Keratinocyte (primary cell): ENCODE results near the gene ADRB1.

Source experiments
- EZH2 ChIP-seq: IDR thresholded peaks from one replicate; pipeline ENCODE4 v1.6.1; 2012; ENCODE audit warnings: inconsistent platforms, mild to moderate bottlenecking, low read length, moderate library complexity
- TF ChIP-seq, protein P1 (sequence below), 3 experiments: IDR thresholded peaks in 1 of 3; conservative IDR thresholded peaks in 1 of 3; optimal IDR thresholded peaks in 1 of 3; 2 replicates in 2 of 3; 3 replicates in 1 of 3; pipeline versions ENCODE3 to v1.5.1; 2011; ENCODE audit warnings: low read length in 3 of 3, mild to moderate bottlenecking in 3 of 3, moderate library complexity in 2 of 3, control low read depth in 1 of 3, inconsistent platforms in 1 of 3; ENCODE audit not compliant: insufficient read depth in 2 of 3; ENCODE audit errors: extremely low read depth in 1 of 3

DNA sequence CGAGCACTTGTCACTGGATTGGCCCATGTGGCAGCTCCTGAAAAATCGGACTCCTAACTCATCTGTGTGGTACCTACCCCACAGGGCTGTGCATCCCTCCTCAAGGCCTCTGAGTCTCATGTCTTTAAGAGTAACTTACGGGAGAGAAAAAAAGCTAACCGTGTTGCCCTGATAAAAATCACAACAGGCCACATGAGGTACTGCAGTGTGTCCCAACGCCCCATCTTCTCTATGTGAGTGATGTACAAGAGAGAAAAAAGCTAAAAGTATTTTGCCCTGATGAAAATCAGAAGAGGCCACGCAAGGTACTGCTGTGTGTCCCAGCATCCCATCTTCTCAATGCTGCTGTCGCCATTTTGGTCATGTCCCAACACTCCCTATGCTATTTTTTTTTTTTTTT is 41.2 kb upstream of the ADRB1 start:
- TF ChIP-seq, protein P1, sequence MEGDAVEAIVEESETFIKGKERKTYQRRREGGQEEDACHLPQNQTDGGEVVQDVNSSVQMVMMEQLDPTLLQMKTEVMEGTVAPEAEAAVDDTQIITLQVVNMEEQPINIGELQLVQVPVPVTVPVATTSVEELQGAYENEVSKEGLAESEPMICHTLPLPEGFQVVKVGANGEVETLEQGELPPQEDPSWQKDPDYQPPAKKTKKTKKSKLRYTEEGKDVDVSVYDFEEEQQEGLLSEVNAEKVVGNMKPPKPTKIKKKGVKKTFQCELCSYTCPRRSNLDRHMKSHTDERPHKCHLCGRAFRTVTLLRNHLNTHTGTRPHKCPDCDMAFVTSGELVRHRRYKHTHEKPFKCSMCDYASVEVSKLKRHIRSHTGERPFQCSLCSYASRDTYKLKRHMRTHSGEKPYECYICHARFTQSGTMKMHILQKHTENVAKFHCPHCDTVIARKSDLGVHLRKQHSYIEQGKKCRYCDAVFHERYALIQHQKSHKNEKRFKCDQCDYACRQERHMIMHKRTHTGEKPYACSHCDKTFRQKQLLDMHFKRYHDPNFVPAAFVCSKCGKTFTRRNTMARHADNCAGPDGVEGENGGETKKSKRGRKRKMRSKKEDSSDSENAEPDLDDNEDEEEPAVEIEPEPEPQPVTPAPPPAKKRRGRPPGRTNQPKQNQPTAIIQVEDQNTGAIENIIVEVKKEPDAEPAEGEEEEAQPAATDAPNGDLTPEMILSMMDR (optimal IDR thresholded peaks at IDR 0.05 in 1 of 3, IDR thresholded peaks at IDR 0.05 in 1 of 3, conservative IDR thresholded peaks at IDR 0.05 in 1 of 3; ENCODE audit: extremely low read depth in 1 of 3, insufficient read depth in 2 of 3, low read length in 3 of 3) = no peak
- no peak for TF ChIP-seq EZH2
